Fibroblast of lung (primary cell): ENCODE measurements around the gene DDR2. TPM values are rescaled to one million over a fixed set of nuclear protein-coding genes. Genes with fewer than 3 reads are reported as not detected.

Source experiments
- DNase-seq, 2 donors: peaks; one replicate each; pipeline versions ENCODE4 v3.0.0 to v3.0.0-alpha.2; 2010; ENCODE audit warnings: low read depth in 2 of 2
- H2AFZ ChIP-seq: 2 replicates; pipeline ENCODE4 v1.5.1; 2012; ENCODE audit warnings: low read length, control low read depth, inconsistent platforms
- H3K27ac ChIP-seq: 2 replicates; pipeline ENCODE4 v1.5.1; 2011; ENCODE audit warnings: low read length, control low read depth; ENCODE audit not compliant: insufficient read depth
- H3K27me3 ChIP-seq: 2 replicates; pipeline ENCODE4 v1.5.1; 2011; ENCODE audit warnings: mild to moderate bottlenecking, low read length; ENCODE audit not compliant: control insufficient read depth, insufficient read depth
- H3K36me3 ChIP-seq: 2 replicates; pipeline ENCODE4 v1.5.1; 2011; ENCODE audit warnings: low read length; ENCODE audit not compliant: control insufficient read depth, insufficient read depth
- H3K4me1 ChIP-seq: 2 replicates; pipeline ENCODE4 v1.5.1; 2011; ENCODE audit warnings: low read length; ENCODE audit not compliant: control insufficient read depth, insufficient read depth; ENCODE audit errors: extremely low read depth
- H3K4me2 ChIP-seq: 2 replicates; pipeline ENCODE4 v1.5.1; 2011; ENCODE audit warnings: low read length, control low read depth; ENCODE audit not compliant: insufficient read depth; ENCODE audit errors: extremely low read depth
- H3K4me3 ChIP-seq, 4 experiments: fragments of 200-600 bp in 1 of 4; sonication (generic) in 1 of 4; replicated peaks in 1 of 4; 2 replicates each; pipeline ENCODE4 v1.5.1; 2011 to 2016; ENCODE audit warnings: low read length in 4 of 4, low read depth in 3 of 4, mild to moderate bottlenecking in 3 of 4, control low read depth in 2 of 4, inconsistent platforms in 1 of 4, mixed read lengths in 1 of 4; ENCODE audit not compliant: insufficient read depth in 1 of 4; ENCODE audit errors: control extremely low read depth in 1 of 4
- H3K79me2 ChIP-seq: 2 replicates; pipeline ENCODE4 v1.5.1; 2012; ENCODE audit warnings: mild to moderate bottlenecking, low read length, inconsistent platforms; ENCODE audit not compliant: control insufficient read depth, insufficient read depth
- H3K9ac ChIP-seq: 2 replicates; pipeline ENCODE4 v1.5.1; 2011; ENCODE audit warnings: mild to moderate bottlenecking, low read length, control low read depth; ENCODE audit not compliant: insufficient read depth
- H3K9me3 ChIP-seq: 2 replicates; pipeline ENCODE4 v1.5.1; 2012; ENCODE audit warnings: low read depth, low read length; ENCODE audit not compliant: control insufficient read depth, insufficient read depth
- H4K20me1 ChIP-seq: 2 replicates; pipeline ENCODE4 v1.5.1; 2011; ENCODE audit warnings: low read length; ENCODE audit not compliant: control insufficient read depth, insufficient read depth; ENCODE audit errors: extremely low read depth
- EZH2 ChIP-seq: IDR thresholded peaks from 2 replicates; pipeline ENCODE4 v1.5.1; 2012; ENCODE audit warnings: low read length, control low read depth, mild to moderate bottlenecking; ENCODE audit errors: missing control alignments
- polyA plus RNA-seq, 2 donors: library from polyadenylated mRNA; depleted of rRNA in 1 of 2; stranded (reverse) in 1 of 2; unstranded in 1 of 2; fragments of >200 nt; gene quantifications; 2 replicates each; pipeline ENCODE4 v1.2.1, GENCODE V29; 2011 to 2012; ENCODE audit warnings: missing spikeins in 1 of 2
- total RNA-seq: library from RNA; depleted of rRNA; stranded (reverse); fragments of >200 nt; gene quantifications from 2 replicates; pipeline ENCODE4 v1.2.1, GENCODE V29; 2014
- TF ChIP-seq, protein P1 (sequence below), 2 donors: IDR thresholded peaks in 1 of 2; conservative IDR thresholded peaks in 1 of 2; 1 replicate in 1 of 2; 2 replicates in 1 of 2; pipeline ENCODE4 v1.5.1; 2011 to 2012; ENCODE audit warnings: low read length in 2 of 2, control low read depth in 1 of 2, inconsistent platforms in 1 of 2, low read depth in 1 of 2, mild to moderate bottlenecking in 1 of 2

DDR2 gene
- total and polyA plus RNA-seq, 2 donors (not counting 1 experiment from before 2014, with no cell fraction given) = 192 to 303 TPM

- TF ChIP-seq, protein P1, sequence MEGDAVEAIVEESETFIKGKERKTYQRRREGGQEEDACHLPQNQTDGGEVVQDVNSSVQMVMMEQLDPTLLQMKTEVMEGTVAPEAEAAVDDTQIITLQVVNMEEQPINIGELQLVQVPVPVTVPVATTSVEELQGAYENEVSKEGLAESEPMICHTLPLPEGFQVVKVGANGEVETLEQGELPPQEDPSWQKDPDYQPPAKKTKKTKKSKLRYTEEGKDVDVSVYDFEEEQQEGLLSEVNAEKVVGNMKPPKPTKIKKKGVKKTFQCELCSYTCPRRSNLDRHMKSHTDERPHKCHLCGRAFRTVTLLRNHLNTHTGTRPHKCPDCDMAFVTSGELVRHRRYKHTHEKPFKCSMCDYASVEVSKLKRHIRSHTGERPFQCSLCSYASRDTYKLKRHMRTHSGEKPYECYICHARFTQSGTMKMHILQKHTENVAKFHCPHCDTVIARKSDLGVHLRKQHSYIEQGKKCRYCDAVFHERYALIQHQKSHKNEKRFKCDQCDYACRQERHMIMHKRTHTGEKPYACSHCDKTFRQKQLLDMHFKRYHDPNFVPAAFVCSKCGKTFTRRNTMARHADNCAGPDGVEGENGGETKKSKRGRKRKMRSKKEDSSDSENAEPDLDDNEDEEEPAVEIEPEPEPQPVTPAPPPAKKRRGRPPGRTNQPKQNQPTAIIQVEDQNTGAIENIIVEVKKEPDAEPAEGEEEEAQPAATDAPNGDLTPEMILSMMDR (conservative IDR thresholded peaks at IDR 0.05 in 1 of 2, IDR thresholded peaks at IDR 0.05 in 1 of 2; ENCODE audit: low read depth in 1 of 2, low read length in 2 of 2) = no peak
- TF ChIP-seq EZH2 = no peak
- no peak overlapping the region for H3K27ac ChIP-seq
- no peaks in the 10 kb centered on the region for H4K20me1 ChIP-seq
- H3K27me3 ChIP-seq = peaks cover 2% of the 10 kb centered on the region
- no peak overlapping the region for H3K9ac ChIP-seq
- no peak for DNase-seq
- H3K79me2 ChIP-seq = no peaks in the 10 kb centered on the region
- no peak overlapping the region for H3K4me3 ChIP-seq
- no peaks in the 10 kb centered on the region for H3K9me3 ChIP-seq
- no peaks in the 10 kb centered on the region for H3K36me3 ChIP-seq
- no peaks in the 10 kb centered on the region for H3K4me1 ChIP-seq
- H2AFZ ChIP-seq = no peak overlapping the region
- no peak overlapping the region for H3K4me2 ChIP-seq
Observed at GRCh38 chr1:162829268-162829667, 197.0 kb downstream of the DDR2 start.

- Histone ChIP-seq H3K9ac (no peak overlapping the region), H3K27me3 (peaks cover 2% of the 10 kb centered on the region), H3K9me3 (no peaks in the 10 kb centered on the region), H3K4me2 (no peak overlapping the region), H3K79me2 (no peaks in the 10 kb centered on the region), H3K4me3 (no peak overlapping the region), H3K4me1 (no peaks in the 10 kb centered on the region), H4K20me1 (no peaks in the 10 kb centered on the region), H3K36me3 (no peaks in the 10 kb centered on the region), H3K27ac (no peak overlapping the region), H2AFZ (no peak overlapping the region)
- no peak for DNase-seq
- no peak for TF ChIP-seq EZH2
- TF ChIP-seq, protein P1 (conservative IDR thresholded peaks at IDR 0.05 in 1 of 2, IDR thresholded peaks at IDR 0.05 in 1 of 2; ENCODE audit: low read depth in 1 of 2, low read length in 2 of 2) = no peak
Observed at GRCh38 chr1:162832470-162832869, 200.2 kb downstream of the DDR2 start.

DNA sequence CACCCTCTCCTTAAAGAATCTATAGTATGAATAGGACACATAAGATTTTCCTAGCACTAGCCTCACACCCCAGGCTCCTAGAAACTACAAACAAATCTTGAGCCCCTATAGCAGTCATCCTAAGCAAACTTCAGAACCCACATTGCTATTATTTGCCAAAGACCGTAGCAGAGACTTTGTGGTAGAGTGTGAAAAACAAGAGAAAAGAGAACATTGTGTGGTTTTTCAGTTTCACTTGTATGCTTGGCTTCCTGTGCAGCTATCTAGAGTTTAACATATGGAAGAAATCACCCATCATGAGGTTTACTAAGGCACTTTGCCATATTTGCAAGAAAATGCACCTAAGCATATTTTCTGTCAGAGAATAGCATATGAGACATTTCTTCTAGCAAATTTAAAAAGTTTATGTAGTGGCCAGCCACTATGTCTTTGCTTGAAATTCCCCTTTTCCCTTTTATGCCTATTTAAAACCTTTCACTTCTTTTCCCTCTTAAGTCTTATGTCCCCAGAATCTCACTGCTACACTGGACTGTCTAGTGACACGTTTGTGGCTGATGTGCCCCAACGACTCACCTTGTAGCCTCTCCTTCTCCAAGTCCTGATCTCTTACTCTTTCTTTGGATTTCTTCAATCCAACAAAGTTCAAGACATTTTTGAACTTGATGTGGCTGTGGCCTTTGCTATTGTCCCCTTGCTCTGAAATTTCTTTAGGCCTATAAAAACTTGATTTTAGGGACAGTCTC is 203.1 kb downstream of the DDR2 start:
- Histone ChIP-seq H3K4me3 (no peak overlapping the region), H3K36me3 (no peaks in the 10 kb centered on the region), H3K9me3 (no peaks in the 10 kb centered on the region), H4K20me1 (no peaks in the 10 kb centered on the region), H3K79me2 (no peaks in the 10 kb centered on the region), H3K4me2 (no peak overlapping the region), H3K4me1 (no peaks in the 10 kb centered on the region), H3K27ac (no peak overlapping the region), H3K9ac (no peak overlapping the region), H2AFZ (no peak overlapping the region), H3K27me3 (no peaks in the 10 kb centered on the region)
- no peak for TF ChIP-seq EZH2
- TF ChIP-seq, protein P1 (conservative IDR thresholded peaks at IDR 0.05 in 1 of 2, IDR thresholded peaks at IDR 0.05 in 1 of 2; ENCODE audit: low read depth in 1 of 2, low read length in 2 of 2) = no peak
- peak in 1 of 2 donors; percentile 62 for DNase-seq

Other genes with a start within 250 kb of the DDR2 start
- gene SH2D1B, start 220.3 kb upstream of the DDR2 start, total RNA-seq = not detected in 2 replicates
- 0.02 TPM in 1 of 2 replicates, not detected in the other for gene SH2D1B, start 220.3 kb upstream of the DDR2 start, polyA plus RNA-seq
- 66.0 and 79.1 TPM in 2 replicates for gene UHMK1, start 134.6 kb upstream of the DDR2 start, total RNA-seq
- 39.1 and 53.5 TPM in 2 replicates for gene UHMK1, start 134.6 kb upstream of the DDR2 start, polyA plus RNA-seq
- 77.3 and 108 TPM in 2 replicates for gene UAP1, start 70.7 kb upstream of the DDR2 start, total RNA-seq
- gene UAP1, start 70.7 kb upstream of the DDR2 start, polyA plus RNA-seq = 81.9 and 129 TPM in 2 replicates
- gene HSD17B7, start 158.2 kb downstream of the DDR2 start, total RNA-seq = 21.6 and 50.4 TPM in 2 replicates
- 15.7 and 19.8 TPM in 2 replicates for gene HSD17B7, start 158.2 kb downstream of the DDR2 start, polyA plus RNA-seq
- gene CCDC190, start 228.7 kb downstream of the DDR2 start, total RNA-seq = not detected in 2 replicates
- gene CCDC190, start 228.7 kb downstream of the DDR2 start, polyA plus RNA-seq = 0.16 and 0.36 TPM in 2 replicates